IgD-negative memory B cell (primary cell): ENCODE measurements around the gene BRD1. TPM values are rescaled to one million over a fixed set of nuclear protein-coding genes. Genes with fewer than 3 reads are reported as not detected.

Experiments used
- H3K27ac Mint-ChIP-seq, 3 donors: one replicate each; pipeline ENCODE4 v1.8.0; 2020 to 2022; ENCODE audit warnings: mild to moderate bottlenecking in 3 of 3, mixed read lengths in 3 of 3, moderate library complexity in 1 of 3
- H3K27me3 Mint-ChIP-seq: one replicate; pipeline ENCODE4 v1.8.0; 2021; ENCODE audit warnings: mixed read lengths
- H3K36me3 Mint-ChIP-seq: one replicate; pipeline ENCODE4 v1.8.0; 2020; ENCODE audit warnings: mild to moderate bottlenecking, mixed read lengths
- H3K4me1 Mint-ChIP-seq, 3 donors: one replicate each; pipeline ENCODE4 v1.8.0; 2020 to 2022; ENCODE audit warnings: mixed read lengths in 3 of 3, mild to moderate bottlenecking in 1 of 3
- H3K4me3 Mint-ChIP-seq, 4 donors: one replicate each; pipeline ENCODE4 v1.8.0; 2020 to 2022; ENCODE audit warnings: mild to moderate bottlenecking in 4 of 4, mixed read lengths in 4 of 4, moderate library complexity in 3 of 4
- H3K9me3 Mint-ChIP-seq, 3 donors: one replicate each; pipeline ENCODE4 v1.8.0; 2020 to 2021; ENCODE audit warnings: mixed read lengths in 3 of 3, mild to moderate bottlenecking in 1 of 3
- polyA plus RNA-seq: library from polyadenylated mRNA; unstranded; fragments of 300-500 nt; fragmentation: Illumina TruSeq; gene quantifications from one replicate; pipeline ENCODE4 v1.2.3, GENCODE V29; 2021

Gene BRD1
- polyA plus RNA-seq, 1 donor from 2014 or later = 3.1 TPM

- Mint-ChIP-seq H3K27me3 (no peaks in the 10 kb centered on the region), H3K9me3 (no peaks in the 10 kb centered on the region), H3K4me1 (peaks cover 0 to 8% (median 0%) of the 10 kb centered on the region in 3 donors), H3K4me3 (no peak overlapping the region), H3K27ac (no peak overlapping the region), H3K36me3 (peaks cover 7% of the 10 kb centered on the region)
These were observed 33.8 kb downstream of the BRD1 start for GRCh38 chr22:49793871-49794270.

GRCh38 chr22:49793296-49793695 is 34.4 kb downstream of the BRD1 start:
- peaks cover 0 to 8% (median under 1%) of the 10 kb centered on the region in 3 donors for H3K4me1 Mint-ChIP-seq
- H3K27me3 Mint-ChIP-seq = no peaks in the 10 kb centered on the region
- peak overlapping the region in 1 of 3 donors; percentile 78 for H3K27ac Mint-ChIP-seq
- peaks cover 7% of the 10 kb centered on the region for H3K36me3 Mint-ChIP-seq
- H3K9me3 Mint-ChIP-seq = no peaks in the 10 kb centered on the region
- no peak overlapping the region for H3K4me3 Mint-ChIP-seq

- Mint-ChIP-seq H3K9me3 (no peaks in the 10 kb centered on the region), H3K4me1 (peaks cover 2 to 10% (median 5%) of the 10 kb centered on the region in 3 donors), H3K27ac (no peak overlapping the region), H3K27me3 (no peaks in the 10 kb centered on the region), H3K4me3 (no peak overlapping the region), H3K36me3 (peaks cover 5% of the 10 kb centered on the region)
These were observed 35.6 kb downstream of the BRD1 start for GRCh38 chr22:49792107-49792506.

- H3K27ac Mint-ChIP-seq = no peak overlapping the region
- peaks cover 2 to 10% (median 5%) of the 10 kb centered on the region in 3 donors for H3K4me1 Mint-ChIP-seq
- H3K27me3 Mint-ChIP-seq = no peaks in the 10 kb centered on the region
- H3K36me3 Mint-ChIP-seq = peaks cover 5% of the 10 kb centered on the region
- no peak overlapping the region for H3K4me3 Mint-ChIP-seq
- no peaks in the 10 kb centered on the region for H3K9me3 Mint-ChIP-seq
These were observed 36.0 kb downstream of the BRD1 start for GRCh38 chr22:49791682-49792081.

- Mint-ChIP-seq H3K27me3 (no peaks in the 10 kb centered on the region), H3K27ac (no peak overlapping the region), H3K36me3 (peaks cover 5% of the 10 kb centered on the region), H3K4me3 (no peak overlapping the region), H3K4me1 (peaks cover 2 to 10% (median 5%) of the 10 kb centered on the region in 3 donors), H3K9me3 (no peaks in the 10 kb centered on the region)
These were observed 36.8 kb downstream of the BRD1 start for GRCh38 chr22:49790912-49791311.

GRCh38 chr22:49789289-49790141 is 38.2 kb downstream of the BRD1 start:
- no peak overlapping the region for H3K27ac Mint-ChIP-seq
- H3K27me3 Mint-ChIP-seq = no peaks in the 10 kb centered on the region
- H3K4me1 Mint-ChIP-seq = peaks cover 2 to 10% (median 5%) of the 10 kb centered on the region in 3 donors
- H3K36me3 Mint-ChIP-seq = peaks cover 5% of the 10 kb centered on the region
- no peaks in the 10 kb centered on the region for H3K9me3 Mint-ChIP-seq
- H3K4me3 Mint-ChIP-seq = peak overlapping the region in 1 of 4 donors; percentile 59

GRCh38 chr22:49788504-49788903 is 39.2 kb downstream of the BRD1 start:
- Mint-ChIP-seq H3K9me3 (no peaks in the 10 kb centered on the region), H3K4me1 (peaks cover 2 to 10% (median 5%) of the 10 kb centered on the region in 3 donors), H3K4me3 (no peak overlapping the region), H3K27ac (no peak overlapping the region), H3K27me3 (no peaks in the 10 kb centered on the region), H3K36me3 (peaks cover 4% of the 10 kb centered on the region)

GRCh38 chr22:49787861-49788260 is 39.8 kb downstream of the BRD1 start:
- H3K27ac Mint-ChIP-seq = no peak overlapping the region
- H3K4me3 Mint-ChIP-seq = no peak overlapping the region
- H3K4me1 Mint-ChIP-seq = peaks cover 5 to 10% (median 5%) of the 10 kb centered on the region in 3 donors
- no peaks in the 10 kb centered on the region for H3K9me3 Mint-ChIP-seq
- H3K27me3 Mint-ChIP-seq = no peaks in the 10 kb centered on the region
- no peaks in the 10 kb centered on the region for H3K36me3 Mint-ChIP-seq

GRCh38 chr22:49786976-49787706 is 40.5 kb downstream of the BRD1 start:
- Mint-ChIP-seq H3K27me3 (no peaks in the 10 kb centered on the region), H3K36me3 (no peaks in the 10 kb centered on the region), H3K9me3 (no peaks in the 10 kb centered on the region), H3K4me1 (peaks cover 5 to 10% (median 5%) of the 10 kb centered on the region in 3 donors), H3K4me3 (no peak overlapping the region), H3K27ac (no peak overlapping the region)

GRCh38 chr22:49785841-49786471 is 41.7 kb downstream of the BRD1 start:
- H3K9me3 Mint-ChIP-seq = no peaks in the 10 kb centered on the region
- no peaks in the 10 kb centered on the region for H3K36me3 Mint-ChIP-seq
- no peak overlapping the region for H3K4me3 Mint-ChIP-seq
- H3K27ac Mint-ChIP-seq = peak overlapping the region in 1 of 3 donors; percentile 27
- no peaks in the 10 kb centered on the region for H3K27me3 Mint-ChIP-seq
- peaks cover 5 to 10% (median 5%) of the 10 kb centered on the region in 3 donors for H3K4me1 Mint-ChIP-seq

GRCh38 chr22:49785046-49785521 is 42.6 kb downstream of the BRD1 start:
- Mint-ChIP-seq H3K4me3 (no peak overlapping the region), H3K27me3 (no peaks in the 10 kb centered on the region), H3K27ac (no peak overlapping the region), H3K4me1 (peaks cover 3 to 5% (median 5%) of the 10 kb centered on the region in 3 donors), H3K9me3 (no peaks in the 10 kb centered on the region), H3K36me3 (no peaks in the 10 kb centered on the region)

GRCh38 chr22:49784630-49784971 is 43.1 kb downstream of the BRD1 start:
- Mint-ChIP-seq H3K36me3 (no peaks in the 10 kb centered on the region), H3K27me3 (no peaks in the 10 kb centered on the region), H3K27ac (no peak overlapping the region), H3K4me3 (no peak overlapping the region), H3K9me3 (no peaks in the 10 kb centered on the region), H3K4me1 (peaks cover 2 to 5% (median 5%) of the 10 kb centered on the region in 3 donors)

- Mint-ChIP-seq H3K27ac (peak overlapping the region in 1 of 3 donors; percentile 73), H3K4me1 (peaks cover 2 to 5% (median 5%) of the 10 kb centered on the region in 3 donors), H3K36me3 (no peaks in the 10 kb centered on the region), H3K9me3 (no peaks in the 10 kb centered on the region), H3K4me3 (no peak overlapping the region), H3K27me3 (no peaks in the 10 kb centered on the region)
These were observed 43.6 kb downstream of the BRD1 start for GRCh38 chr22:49783926-49784629.

GRCh38 chr22:49783036-49783746 is 44.5 kb downstream of the BRD1 start:
- peaks cover 2 to 5% (median 3%) of the 10 kb centered on the region in 3 donors for H3K4me1 Mint-ChIP-seq
- H3K4me3 Mint-ChIP-seq = no peak overlapping the region
- H3K36me3 Mint-ChIP-seq = no peaks in the 10 kb centered on the region
- no peaks in the 10 kb centered on the region for H3K9me3 Mint-ChIP-seq
- no peaks in the 10 kb centered on the region for H3K27me3 Mint-ChIP-seq
- no peak overlapping the region for H3K27ac Mint-ChIP-seq
